Measurements from ENCODE around the gene ATP1A2. TPM values are rescaled to one million over a fixed set of nuclear protein-coding genes. Genes with fewer than 3 reads are reported as not detected.
"Not testable (repeated sequence)": the region's sequence is repeated elsewhere in the genome, so short reads cannot be mapped to it uniquely, and the experiment has no call there.

ATP1A2 gene
- total RNA-seq, 1 donor from 2014 or later, result not detected

DNA sequence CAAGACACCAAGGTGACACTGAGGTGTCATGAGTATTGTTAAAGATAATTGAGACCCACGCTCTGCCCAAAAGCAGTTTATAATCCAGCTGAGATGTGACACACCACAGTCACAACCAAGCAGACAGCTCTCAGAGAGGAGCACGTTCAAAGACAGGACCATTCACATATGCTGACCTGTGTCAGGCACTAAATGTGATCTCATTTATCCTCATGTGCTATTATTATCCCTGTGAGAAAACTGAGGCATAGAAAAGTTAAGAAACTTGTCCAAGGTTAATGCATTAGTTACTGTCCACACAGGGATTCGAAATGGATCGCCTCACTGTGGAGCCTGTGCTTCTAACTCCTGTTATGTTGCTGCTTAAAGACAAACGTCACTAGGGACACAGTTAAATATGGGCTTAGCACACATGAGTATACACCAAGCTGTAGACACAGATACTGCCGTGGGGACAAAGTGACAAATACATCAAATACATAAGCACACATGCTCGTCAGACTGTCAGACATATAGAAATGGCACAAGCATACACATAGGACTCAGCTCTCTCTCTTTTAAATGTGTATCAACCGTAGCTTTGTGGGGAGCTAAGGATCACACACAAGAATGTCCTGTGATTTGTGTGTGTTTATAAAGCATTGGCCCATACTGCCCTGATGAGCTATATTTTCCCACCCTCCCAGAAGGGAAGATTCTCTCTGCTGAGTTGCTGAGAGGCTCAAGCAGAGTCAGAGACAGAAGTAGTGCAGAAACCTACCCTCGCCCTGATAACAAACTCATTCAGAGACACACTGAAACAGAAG, 13.6 kb upstream of the ATP1A2 start:
- no peak for DNase-seq

- no peak for DNase-seq
Observed at GRCh38 chr1:160103658-160104408, 11.7 kb upstream of the ATP1A2 start.

DNA sequence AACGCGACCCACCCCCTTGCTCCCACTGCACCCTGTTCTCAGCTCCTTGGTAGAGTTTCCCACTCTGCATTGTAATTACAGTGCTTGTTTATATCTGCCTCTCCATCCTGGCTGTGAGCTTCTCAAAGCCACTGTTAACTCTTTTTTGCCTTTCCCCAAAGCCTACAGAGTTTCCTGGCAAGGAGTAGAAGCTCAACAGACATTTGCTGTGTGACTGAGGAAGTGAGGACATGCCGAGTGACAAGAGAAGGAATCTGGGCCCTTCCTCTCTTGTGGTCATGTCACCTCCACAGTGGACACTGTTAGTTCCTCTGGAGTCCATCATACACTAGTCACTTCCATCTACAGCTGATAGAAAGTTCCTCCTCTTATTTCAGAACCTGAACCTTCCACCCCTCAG, 11.1 kb upstream of the ATP1A2 start:
- DNase-seq, result no peak

GRCh38 chr1:160105155-160105554, 10.4 kb upstream of the ATP1A2 start:
- DNase-seq, result no peak

DNA sequence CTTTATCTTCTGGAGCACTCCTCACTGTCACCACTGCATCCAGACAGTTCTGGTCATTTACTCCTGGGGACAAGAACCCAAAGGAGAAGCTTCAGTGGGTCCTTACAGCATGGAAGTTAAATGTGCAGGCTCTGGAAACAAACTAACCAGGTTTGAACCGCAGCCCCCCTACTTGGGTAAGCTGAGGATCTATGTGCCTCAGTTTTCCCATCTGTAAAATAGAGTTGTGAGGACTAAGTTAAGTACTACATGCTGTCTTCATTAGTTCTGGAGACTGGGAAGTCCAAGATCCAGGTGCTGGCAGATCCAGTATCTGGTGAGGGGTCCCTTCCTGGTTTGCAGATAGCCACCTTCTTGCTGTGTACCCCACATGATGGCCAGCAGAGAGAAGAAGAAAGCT, 8.0 kb upstream of the ATP1A2 start:
- no peak for DNase-seq

- peak; percentile 71 for DNase-seq
Observed at GRCh38 chr1:160108888-160109662, 6.5 kb upstream of the ATP1A2 start.

- no peak for DNase-seq
Observed at GRCh38 chr1:160109686-160110085, 5.9 kb upstream of the ATP1A2 start.

DNA sequence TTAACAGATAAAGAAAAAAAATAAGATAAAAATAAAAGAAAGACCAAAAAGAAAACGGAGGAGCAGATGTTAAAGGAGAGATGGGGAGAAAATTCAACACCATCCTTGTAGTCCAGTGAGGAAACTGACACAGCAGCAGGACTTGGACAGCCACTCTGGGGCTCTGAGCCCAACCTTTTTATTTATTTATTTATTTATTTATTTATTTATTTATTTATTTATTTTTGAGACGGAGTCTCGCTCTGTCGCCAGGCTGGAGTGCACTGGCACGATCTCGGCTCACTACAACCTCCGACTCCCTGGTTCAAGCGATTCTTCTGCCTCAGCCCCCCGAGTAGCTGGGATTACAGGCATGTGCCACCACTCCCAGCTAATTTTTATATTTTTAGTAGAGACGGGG, 4.1 kb upstream of the ATP1A2 start:
- DNase-seq, result not testable (repeated sequence)

DNA sequence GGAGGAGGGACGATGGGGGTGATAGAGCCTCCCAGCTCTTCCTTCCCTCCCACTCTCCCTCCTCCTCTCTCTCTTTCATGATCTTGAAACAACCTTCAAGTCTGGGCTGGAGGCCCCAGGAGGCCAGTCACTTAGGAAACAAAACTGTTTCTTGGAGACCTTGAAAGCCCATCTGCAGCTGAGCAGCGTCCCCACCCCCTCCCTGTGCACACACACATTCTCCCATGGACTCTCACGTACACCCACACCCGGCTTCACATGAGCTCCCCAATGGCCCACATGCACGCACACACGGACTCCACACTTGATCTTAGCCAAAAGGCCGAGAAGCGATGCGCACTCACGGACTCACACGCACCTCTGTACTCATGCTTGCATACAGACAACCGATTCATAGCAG, 3.2 kb upstream of the ATP1A2 start:
- no peak for DNase-seq

DNA sequence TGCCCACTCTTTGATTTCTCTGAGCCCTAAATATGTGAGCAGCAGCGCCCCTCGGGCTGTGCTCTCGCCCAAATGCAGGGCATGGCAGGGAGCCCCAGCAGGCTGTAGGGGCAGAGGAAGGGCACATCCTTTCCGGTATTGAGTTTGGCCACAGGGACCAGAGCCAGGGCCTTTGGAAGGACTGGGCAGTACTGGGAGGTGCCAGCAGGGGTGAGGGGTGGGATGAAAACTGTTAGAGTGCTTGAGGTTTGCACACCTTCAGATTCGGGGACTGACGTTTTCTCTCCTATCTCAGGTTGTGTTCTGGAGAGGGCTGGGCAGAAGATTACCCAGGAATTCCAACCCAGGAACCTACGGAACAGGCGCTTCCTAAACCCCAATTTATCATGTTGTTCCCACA, 2.2 kb upstream of the ATP1A2 start:
- DNase-seq, result no peak

GRCh38 chr1:160114085-160114484, 1.5 kb upstream of the ATP1A2 start:
- no peak for DNase-seq

DNA sequence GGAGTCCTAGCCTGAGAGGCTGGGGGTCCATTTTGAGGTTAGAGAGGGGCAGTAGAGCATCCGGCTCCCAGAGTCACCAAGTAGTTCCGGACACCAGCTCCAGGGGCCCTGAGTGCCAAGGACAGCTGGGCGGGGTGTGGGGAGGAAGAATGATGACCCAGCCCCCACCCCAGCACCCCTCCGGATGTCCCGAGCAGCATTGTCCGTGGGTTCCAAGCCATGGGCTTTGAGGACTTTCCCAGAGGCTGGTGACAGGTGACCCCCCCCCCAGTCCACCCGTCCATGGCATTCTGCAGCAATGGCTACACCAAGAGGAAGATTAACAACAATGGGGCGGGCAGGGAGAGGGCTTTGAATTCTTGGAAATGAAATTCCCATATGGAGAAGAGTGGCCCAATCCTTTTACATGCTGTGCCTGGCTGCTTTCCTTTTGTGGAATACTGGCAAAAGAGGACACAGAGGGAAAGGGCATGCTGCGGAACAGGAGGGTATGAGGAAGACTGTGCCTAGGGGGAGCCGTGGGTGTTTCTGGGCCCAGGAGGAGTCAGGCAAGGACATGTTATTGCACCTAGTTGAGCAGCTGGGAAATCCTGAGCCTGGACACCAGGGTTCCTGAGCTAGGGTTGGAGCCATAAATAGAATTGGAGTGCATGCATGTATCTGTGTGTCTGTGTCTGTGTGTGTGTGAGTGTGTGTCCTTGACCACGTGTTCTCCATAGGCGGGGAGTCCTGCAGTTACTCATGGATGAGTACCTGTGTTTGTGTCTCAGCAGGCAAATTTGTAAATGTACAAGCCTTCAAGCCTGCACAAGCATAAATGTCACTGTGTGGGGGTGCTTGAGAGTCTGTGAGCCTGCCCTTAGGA, 956 bp downstream of the ATP1A2 start:
- no peak for DNase-seq

- no peak for DNase-seq
Observed at GRCh38 chr1:160117300-160117699, 1.7 kb downstream of the ATP1A2 start.

- no peak for DNase-seq
Observed at GRCh38 chr1:160117709-160118183, 2.2 kb downstream of the ATP1A2 start.

DNA sequence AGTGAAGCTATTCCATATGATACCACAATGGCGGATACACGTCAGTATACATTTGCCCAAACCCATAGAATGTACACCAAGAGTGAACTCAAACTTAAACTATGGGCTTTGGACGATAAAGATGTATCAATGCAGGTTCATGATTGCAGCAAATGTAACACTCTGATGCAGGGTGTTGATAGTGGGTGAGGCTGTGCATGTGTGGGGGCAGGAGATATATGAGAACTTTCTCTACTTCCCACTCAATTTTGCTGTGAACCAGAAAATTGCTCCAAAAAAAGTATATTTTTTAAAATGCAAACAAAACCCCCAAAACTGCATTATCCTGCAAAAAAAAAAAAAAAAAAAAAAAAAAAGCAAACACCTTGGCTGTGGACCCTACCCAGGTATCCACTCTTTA, 3.4 kb downstream of the ATP1A2 start:
- DNase-seq, result no peak

- no peak for DNase-seq
Observed at GRCh38 chr1:160120797-160121196, 5.2 kb downstream of the ATP1A2 start.

DNA sequence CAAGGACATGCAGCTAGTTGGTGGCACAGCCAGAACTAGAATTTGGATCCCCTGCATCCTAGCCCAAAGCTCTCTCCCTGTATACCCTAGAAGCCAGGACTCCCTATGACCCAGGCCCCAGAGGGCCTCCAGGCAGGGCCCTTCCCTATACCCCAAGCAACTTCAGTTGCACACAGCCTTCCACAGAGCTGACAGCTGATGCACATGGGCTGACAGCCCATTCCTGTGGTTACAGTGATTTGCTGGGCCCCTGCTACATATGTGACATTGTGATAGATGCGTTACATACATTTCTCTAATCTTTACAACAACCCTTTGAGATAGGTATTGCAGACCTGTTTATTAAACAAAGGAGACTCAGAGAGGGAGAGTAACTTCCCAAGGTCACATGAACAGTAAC, 5.8 kb downstream of the ATP1A2 start:
- DNase-seq, result no peak

DNA sequence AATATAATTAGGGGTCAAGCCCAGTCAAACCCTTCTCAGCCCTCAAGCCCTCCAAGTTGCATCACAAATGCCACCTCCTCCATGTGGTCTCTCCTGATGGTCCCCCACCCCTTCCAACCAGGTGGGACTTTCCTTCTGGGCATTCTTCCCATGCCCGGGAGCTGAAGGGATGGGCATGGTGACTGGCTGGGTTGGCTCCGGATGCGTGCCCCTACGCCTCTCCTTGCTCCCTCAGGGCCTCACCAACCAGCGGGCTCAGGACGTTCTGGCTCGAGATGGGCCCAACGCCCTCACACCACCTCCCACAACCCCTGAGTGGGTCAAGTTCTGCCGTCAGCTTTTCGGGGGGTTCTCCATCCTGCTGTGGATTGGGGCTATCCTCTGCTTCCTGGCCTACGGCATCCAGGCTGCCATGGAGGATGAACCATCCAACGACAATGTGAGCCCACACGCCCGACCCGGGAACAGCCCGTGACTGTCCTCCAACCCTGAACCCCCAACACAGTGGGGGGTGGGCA, 7.5 kb downstream of the ATP1A2 start:
- no peak for DNase-seq

GRCh38 chr1:160123726-160124125, 8.2 kb downstream of the ATP1A2 start:
- no peak for DNase-seq

- DNase-seq, result no peak
Observed at GRCh38 chr1:160124705-160125478, 9.3 kb downstream of the ATP1A2 start.

DNA sequence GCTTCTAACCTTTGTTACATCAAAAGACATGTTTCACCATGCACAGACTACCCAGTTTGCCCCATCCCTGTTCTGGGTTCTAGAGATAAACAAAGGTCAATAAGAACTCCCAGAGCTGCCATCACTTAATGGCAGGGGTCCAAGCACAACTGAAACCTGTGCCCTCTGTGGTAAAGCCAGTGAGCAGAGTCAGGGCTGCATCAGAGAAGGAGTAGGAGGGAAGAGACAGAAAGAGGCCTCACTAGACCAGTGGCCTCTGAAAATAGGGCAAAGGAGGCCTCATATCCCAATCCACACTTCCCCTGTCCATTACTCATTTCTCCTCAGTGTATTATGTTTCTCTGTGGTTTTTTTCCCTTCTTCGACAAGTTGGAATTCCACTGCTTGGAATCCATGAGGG, 10.2 kb downstream of the ATP1A2 start:
- DNase-seq, result no peak
